Measurements from ENCODE around the gene EEIG1. TPM values are rescaled to one million over a fixed set of nuclear protein-coding genes. Genes with fewer than 3 reads are reported as not detected.

The EEIG1 gene
- total and polyA plus RNA-seq, 2 donors (not counting 1 experiment from before 2014, with no cell fraction given): 57.2 to 245 TPM

DNA sequence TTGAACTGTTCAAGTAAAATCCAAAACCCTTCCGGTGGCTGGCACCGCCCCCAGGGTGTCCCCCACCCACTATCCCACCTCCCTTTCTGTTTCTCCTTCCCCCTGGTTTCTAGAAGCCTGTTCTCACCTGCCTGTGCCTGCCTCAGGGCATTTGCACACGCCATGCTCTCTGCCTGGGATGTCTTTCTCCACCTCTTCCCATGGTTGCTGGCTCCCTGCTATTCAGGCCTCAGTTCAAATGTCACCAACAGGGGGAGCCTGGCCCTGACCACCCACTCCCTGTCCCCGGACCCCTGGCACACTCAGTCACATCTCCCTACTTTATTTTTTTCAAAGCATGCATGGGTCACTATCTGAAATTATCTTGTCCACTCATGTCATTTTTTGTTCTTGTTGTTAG is 39.9 kb upstream of the EEIG1 start:
- WGBS (ENCODE audit: insufficient coverage): 92% methylated on average over 3 of the region's 4 CpGs
- Histone ChIP-seq H3K4me3 (ENCODE audit: control extremely low read depth in 1 of 5, extremely low read depth in 1 of 5, insufficient read depth in 1 of 5, low read depth in 2 of 5, low read length in 4 of 5) (no peak overlapping the region), H3K36me3 (replicated peaks in 1 of 2; ENCODE audit: control extremely low read depth in 1 of 2, control insufficient read depth in 1 of 2, extremely low read depth in 1 of 2, insufficient read depth in 2 of 2, low read length in 1 of 2) (no peaks in the 10 kb centered on the region), H3K9ac (ENCODE audit: low read length) (no peak overlapping the region), H3K4me2 (replicated peaks; ENCODE audit: low read depth, low read length, poor library complexity, severe bottlenecking) (no peak overlapping the region), H3K4me1 (ENCODE audit: control insufficient read depth in 2 of 2, insufficient read depth in 2 of 2, low read length in 2 of 2) (peaks cover 30 to 42% of the 10 kb centered on the region in 2 donors), H3K79me2 (ENCODE audit: control insufficient read depth, insufficient read depth, low read length) (no peaks in the 10 kb centered on the region), H2AFZ (ENCODE audit: insufficient read depth, low read depth, low read length, poor library complexity, severe bottlenecking) (no peak overlapping the region), H3K27ac (ENCODE audit: low read length in 2 of 2) (peak overlapping the region in 1 of 2 donors; percentile 24), H4K20me1 (ENCODE audit: control insufficient read depth, insufficient read depth, low read length, poor library complexity, severe bottlenecking) (no peaks in the 10 kb centered on the region), H3K27me3 (replicated peaks in 1 of 4; ENCODE audit: control extremely low read depth in 1 of 4, control insufficient read depth in 3 of 4, insufficient read depth in 4 of 4, low read length in 3 of 4) (no peaks in the 10 kb centered on the region), H3K9me3 (ENCODE audit: control extremely low read depth in 1 of 3, control insufficient read depth in 2 of 3, insufficient read depth in 1 of 3, low read length in 2 of 3) (no peaks in the 10 kb centered on the region)
- ChIA-PET POLR2A (interaction anchor here (0.6 to 1.1 kb wide), 2 partner anchors 14 to 40 kb away, joined by 3 read pairs; partner anchors contain the start of gene EEIG1), CTCF (interaction anchor here (0.8 to 6.8 kb wide), 3 partner anchors 14 to 25 kb away, joined by 3 to 42 read pairs (median 3); no protein-coding TSS in a partner anchor)
- peaks cover 47% of the 10 kb centered on the region for H3K4me1 Mint-ChIP-seq
- intact Hi-C loops (cut with micrococcal nuclease): no loop called here
- ATAC-seq (ENCODE audit: low read depth) (no peak), DNase-seq (no peak)
- TF ChIP-seq, protein P1, sequence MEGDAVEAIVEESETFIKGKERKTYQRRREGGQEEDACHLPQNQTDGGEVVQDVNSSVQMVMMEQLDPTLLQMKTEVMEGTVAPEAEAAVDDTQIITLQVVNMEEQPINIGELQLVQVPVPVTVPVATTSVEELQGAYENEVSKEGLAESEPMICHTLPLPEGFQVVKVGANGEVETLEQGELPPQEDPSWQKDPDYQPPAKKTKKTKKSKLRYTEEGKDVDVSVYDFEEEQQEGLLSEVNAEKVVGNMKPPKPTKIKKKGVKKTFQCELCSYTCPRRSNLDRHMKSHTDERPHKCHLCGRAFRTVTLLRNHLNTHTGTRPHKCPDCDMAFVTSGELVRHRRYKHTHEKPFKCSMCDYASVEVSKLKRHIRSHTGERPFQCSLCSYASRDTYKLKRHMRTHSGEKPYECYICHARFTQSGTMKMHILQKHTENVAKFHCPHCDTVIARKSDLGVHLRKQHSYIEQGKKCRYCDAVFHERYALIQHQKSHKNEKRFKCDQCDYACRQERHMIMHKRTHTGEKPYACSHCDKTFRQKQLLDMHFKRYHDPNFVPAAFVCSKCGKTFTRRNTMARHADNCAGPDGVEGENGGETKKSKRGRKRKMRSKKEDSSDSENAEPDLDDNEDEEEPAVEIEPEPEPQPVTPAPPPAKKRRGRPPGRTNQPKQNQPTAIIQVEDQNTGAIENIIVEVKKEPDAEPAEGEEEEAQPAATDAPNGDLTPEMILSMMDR (IDR thresholded peaks at IDR 0.05): no peak
- TF ChIP-seq EZH2 (IDR thresholded peaks at IDR 0.05; ENCODE audit: borderline replicate concordance, insufficient read depth, low read depth, low read length, poor library complexity, severe bottlenecking): no peak
- peak overlapping the region; percentile 8 for H3K27ac Mint-ChIP-seq
- no peaks in the 10 kb centered on the region for H3K9me3 Mint-ChIP-seq (ENCODE audit: insufficient read depth)
- no peak overlapping the region for H3K4me3 Mint-ChIP-seq
- H3K27me3 Mint-ChIP-seq: no peaks in the 10 kb centered on the region

DNA sequence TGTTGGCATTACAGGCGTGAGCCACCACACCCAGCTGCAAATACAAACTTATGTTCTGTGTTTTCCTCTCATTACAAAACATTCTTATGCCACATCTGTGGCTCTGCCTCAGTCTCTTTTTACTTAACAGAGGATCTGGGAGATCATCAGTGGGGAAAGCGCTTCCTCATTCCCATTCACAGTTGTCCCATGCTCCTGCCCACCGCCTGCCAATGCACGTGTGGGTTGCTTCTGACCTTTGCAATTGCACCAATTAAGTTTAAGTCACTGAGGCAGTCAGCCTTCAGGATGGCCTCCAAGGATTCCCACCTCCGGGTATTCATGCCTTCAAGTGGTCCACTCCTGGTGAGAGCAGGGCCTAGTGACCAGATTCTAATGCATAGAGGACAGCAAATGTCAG is 34.9 kb upstream of the EEIG1 start:
- Histone ChIP-seq H3K4me2 (replicated peaks; ENCODE audit: low read depth, low read length, poor library complexity, severe bottlenecking) (no peak overlapping the region), H3K27ac (ENCODE audit: low read length in 2 of 2) (no peak overlapping the region), H3K9ac (ENCODE audit: low read length) (no peak overlapping the region), H3K79me2 (ENCODE audit: control insufficient read depth, insufficient read depth, low read length) (no peaks in the 10 kb centered on the region), H2AFZ (ENCODE audit: insufficient read depth, low read depth, low read length, poor library complexity, severe bottlenecking) (no peak overlapping the region), H3K4me3 (ENCODE audit: control extremely low read depth in 1 of 5, extremely low read depth in 1 of 5, insufficient read depth in 1 of 5, low read depth in 2 of 5, low read length in 4 of 5) (no peak overlapping the region), H3K4me1 (ENCODE audit: control insufficient read depth in 2 of 2, insufficient read depth in 2 of 2, low read length in 2 of 2) (peaks cover 11 to 18% of the 10 kb centered on the region in 2 donors), H3K36me3 (replicated peaks in 1 of 2; ENCODE audit: control extremely low read depth in 1 of 2, control insufficient read depth in 1 of 2, extremely low read depth in 1 of 2, insufficient read depth in 2 of 2, low read length in 1 of 2) (no peaks in the 10 kb centered on the region), H4K20me1 (ENCODE audit: control insufficient read depth, insufficient read depth, low read length, poor library complexity, severe bottlenecking) (no peaks in the 10 kb centered on the region), H3K9me3 (ENCODE audit: control extremely low read depth in 1 of 3, control insufficient read depth in 2 of 3, insufficient read depth in 1 of 3, low read length in 2 of 3) (peaks cover 0 to 2% (median 0%) of the 10 kb centered on the region in 3 donors), H3K27me3 (replicated peaks in 1 of 4; ENCODE audit: control extremely low read depth in 1 of 4, control insufficient read depth in 3 of 4, insufficient read depth in 4 of 4, low read length in 3 of 4) (no peaks in the 10 kb centered on the region)
- CTCF ChIA-PET: interaction anchor here (0.8 to 4.6 kb wide), 3 partner anchors 10 to 72 kb away, joined by 3 to 20 read pairs (median 4); no protein-coding TSS in a partner anchor
- POLR2A ChIA-PET: no interaction called here
- Mint-ChIP-seq H3K4me1 (peaks cover 18% of the 10 kb centered on the region), H3K27ac (no peak overlapping the region), H3K27me3 (no peaks in the 10 kb centered on the region), H3K4me3 (no peak overlapping the region), H3K9me3 (ENCODE audit: insufficient read depth) (no peaks in the 10 kb centered on the region)
- ATAC-seq (ENCODE audit: low read depth): no peak
- WGBS (ENCODE audit: insufficient coverage): 99% methylated on average over 5 of the region's 5 CpGs
- TF ChIP-seq EZH2 (IDR thresholded peaks at IDR 0.05; ENCODE audit: borderline replicate concordance, insufficient read depth, low read depth, low read length, poor library complexity, severe bottlenecking): no peak
- no peak for DNase-seq
- intact Hi-C loops (cut with micrococcal nuclease): no loop called here

Data from B cell (primary cell).